GM19372 (cell line): ENCODE data around the gene ZBTB24.
A peak's percentile ranks its signal among the peaks of the same experiment; 100 is the strongest.
"Not testable (repeated sequence)": the region's sequence is repeated elsewhere in the genome, so short reads cannot be mapped to it uniquely, and the experiment has no call there.

ENCODE experiments used
- ATAC-seq: cut with Tn5 transposase; IDR thresholded peaks from one replicate; pipeline ENCODE4 v1.9.1; 2021; ENCODE audit warnings: mild to moderate bottlenecking, low read depth, moderate library complexity; ENCODE audit not compliant: unreplicated experiment

The ZBTB24 gene

DNA sequence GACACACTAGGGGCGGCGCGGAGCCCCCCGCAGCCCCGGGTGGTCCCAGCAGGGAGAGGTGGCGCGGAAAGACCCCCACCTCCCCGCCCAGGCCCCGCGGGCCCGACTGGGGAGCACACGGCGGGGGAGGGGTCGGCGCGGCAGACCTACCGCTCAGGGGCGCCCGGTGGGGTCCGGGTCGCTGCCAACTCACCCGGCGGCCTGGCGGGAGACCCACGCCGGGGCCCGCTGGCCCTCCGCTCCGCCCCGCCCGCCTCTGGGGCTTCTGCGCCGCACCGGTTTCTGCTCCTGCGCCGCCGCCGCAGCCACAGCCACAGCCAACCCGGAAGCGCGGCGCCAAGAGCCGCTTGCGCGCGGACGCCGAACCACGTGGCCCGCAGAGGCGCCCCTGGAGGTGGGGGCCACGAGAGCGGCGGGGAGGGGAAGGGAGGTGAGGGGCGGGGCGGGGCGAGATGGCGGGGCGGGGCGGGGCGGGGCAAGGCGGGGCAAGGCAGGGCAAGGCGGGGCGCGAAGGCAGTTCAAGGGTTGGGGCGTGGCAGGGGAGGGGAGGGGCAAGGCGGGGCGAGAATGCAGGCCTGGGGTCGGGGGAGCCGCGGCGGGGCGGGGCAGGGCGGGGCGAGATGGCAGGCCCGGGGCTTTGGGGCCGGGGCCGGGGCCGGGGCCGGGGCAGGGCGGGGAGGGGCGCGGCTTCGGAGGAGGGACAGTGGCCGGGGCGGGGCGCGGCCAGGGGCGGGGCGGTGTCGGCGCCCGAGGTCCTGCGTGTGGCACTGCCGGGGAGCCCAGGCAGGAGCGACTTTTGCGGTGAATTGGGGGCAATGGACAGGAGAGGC is at the start of gene ZBTB24:
ZBTB24 (minus strand) TSS at position 315 of the 830 bp plus-strand sequence. CDS start 1,193 bp downstream, outside the sequence.
- ATAC-seq = peak; percentile 82

DNA sequence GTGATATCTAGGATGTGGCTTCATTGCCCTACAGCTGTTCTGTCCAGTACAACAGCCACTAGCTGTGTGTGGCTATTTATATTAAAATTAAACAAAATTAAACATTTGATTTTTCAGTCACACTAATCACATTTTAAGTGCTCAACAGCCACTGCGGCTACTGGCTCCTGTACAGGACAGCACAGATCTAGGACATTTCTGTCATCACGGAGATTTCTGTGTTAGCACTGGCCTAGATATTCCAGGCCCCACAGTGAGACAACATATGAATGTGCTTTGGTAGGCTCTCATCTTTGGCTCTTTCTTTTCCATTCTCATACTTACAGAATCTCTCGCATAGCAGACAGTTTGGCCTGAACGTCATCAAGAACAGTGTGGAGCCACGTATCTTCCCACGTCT is 48.4 kb upstream of the ZBTB24 start:
- no peak for ATAC-seq

DNA sequence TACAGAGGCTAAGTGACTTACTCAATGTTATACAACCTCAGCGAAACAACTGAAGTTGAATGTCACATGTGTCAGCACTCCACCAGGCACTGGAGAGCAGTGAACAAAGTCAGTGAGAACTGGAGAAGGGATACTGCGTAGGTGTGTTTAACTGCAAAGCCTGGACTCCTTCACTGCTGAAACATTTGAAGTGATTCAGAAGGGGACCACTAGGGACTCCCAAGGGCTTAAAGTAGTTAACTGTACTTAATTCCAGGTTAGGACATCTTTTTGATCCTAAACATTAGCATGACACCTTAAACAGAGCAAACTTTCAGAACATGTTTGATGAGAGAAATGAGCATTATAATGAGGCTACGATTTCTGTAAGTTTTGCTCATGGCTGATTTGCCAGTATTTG is 45.0 kb upstream of the ZBTB24 start:
- ATAC-seq = no peak

DNA sequence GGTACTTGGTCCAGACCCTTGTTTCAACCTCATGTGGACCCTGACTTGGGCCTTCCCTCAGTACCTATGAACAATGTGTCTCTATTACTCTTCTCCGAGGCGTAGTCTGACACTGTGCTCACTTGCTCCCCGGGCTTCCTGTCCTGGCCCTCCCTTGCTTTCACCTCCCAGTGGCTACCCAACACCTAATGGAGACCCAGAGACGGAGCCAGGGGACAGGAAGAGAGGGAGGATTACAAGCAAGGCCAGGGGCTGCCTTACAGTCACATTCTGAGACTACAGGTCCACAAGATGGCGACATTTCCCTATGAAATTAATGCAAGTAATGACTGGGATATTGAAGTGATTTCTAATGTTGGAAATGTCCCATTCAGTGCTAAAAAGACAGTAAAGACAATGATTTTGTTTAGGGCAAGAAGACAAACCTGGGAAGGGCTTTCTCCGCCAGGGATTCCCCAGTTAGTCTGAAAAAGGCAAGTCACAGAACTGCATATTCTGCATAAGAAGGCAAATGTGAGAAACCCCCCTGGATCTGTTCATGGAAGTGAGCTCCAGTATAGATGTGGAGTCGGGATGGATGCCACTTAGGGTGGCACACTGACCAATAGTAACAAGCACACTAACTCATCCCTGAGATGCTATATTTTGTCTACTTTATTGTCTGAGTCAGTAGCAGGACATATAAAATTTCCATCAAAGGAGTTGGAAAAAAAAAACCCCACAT is 44.0 kb upstream of the ZBTB24 start:
- ATAC-seq = no peak

DNA sequence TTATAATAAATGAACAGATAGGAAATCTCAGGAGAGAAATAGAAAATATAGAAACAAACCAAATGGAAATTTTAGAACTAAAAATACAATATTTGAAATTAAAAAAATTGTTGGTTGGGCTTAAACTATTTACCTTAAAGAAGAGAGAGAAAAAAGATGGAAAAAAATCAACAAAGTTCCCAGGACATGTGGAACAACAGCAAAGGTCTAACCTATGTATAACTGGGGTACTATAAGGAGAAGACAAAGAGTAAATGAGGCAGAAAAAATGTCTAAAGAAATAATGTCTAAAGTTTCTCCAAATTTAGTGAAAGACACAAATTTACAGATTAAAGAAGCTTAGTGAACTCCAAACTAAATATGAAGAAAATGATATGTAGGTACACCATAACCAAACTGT is 41.1 kb upstream of the ZBTB24 start:
- no peak for ATAC-seq

DNA sequence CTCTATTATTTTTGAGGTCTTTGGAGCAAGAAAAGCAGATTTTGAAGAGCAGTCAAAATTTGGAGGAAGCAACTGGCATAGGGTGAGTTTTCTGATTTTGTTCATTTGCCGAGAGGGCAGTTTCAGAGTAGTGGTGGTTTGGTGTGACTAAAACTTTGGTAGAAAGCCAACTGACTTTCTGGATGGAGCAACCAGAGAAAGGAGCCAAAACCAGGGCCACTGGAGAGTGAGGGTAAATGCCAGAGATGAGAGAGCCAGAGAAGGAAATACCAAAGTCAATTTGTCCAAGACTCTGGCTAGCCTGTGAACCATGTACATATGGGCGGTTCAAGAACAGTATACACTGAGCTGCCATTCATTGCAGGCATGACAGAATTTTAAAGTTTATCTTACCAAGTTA is 40.5 kb upstream of the ZBTB24 start:
- no peak for ATAC-seq

DNA sequence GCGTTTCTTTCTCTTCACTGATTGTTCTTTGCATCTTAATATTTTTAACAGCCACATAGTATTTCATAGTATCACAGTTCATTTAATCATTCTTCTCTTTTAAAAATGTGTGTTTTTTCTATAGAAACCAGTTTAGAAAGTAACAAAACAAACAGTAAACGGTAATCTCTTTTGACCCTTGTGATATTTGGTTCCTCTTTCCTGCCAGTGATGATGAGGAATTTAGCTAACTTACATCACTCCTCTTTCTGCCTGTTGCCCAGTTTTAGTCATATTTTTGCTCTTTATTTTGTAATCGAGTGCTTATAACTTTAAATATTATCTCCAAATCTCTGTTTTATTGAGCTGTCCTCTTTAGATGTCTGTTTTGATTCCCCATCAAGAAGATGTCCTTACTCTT is 38.1 kb upstream of the ZBTB24 start:
- ATAC-seq = no peak

DNA sequence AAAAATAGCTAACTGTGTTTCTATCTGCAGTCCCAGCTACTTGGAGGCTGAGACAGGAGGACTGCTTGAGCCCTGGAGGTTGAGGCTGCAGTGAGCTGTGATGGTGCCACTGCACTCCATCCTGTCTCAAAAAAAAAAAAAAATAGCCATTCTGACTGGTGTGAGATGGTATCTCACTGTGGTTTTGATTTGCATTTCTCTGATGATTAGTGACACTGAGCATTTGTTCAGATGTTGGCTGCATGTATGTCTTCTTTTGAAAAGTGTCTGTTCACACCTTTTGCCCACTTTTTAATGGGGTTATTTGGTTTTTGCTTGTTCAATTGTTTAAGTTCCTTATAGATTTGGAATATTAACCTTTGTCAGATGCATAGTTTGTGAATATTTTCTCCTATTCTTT is 36.6 kb upstream of the ZBTB24 start:
- not testable (repeated sequence) for ATAC-seq

DNA sequence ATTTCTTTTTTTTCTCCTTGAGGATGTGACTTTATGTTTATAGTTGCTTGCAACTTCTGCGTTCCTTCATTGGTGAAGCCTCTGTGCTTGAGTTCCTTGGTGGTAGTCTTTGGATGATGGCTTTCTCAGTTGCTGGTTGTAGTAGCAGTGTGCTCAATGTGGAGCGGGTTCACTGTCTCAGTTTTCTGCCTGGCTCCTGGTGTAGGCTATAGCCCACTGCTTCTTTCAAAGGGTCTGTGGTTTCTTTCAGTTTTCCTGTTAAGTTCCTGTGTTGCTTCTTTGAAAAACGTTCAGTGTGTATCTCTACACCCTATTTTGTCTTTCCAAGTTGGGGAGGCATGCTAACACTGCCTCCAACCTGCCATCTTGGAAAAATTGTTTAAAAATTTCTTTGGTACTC is 33.9 kb upstream of the ZBTB24 start:
- no peak for ATAC-seq

DNA sequence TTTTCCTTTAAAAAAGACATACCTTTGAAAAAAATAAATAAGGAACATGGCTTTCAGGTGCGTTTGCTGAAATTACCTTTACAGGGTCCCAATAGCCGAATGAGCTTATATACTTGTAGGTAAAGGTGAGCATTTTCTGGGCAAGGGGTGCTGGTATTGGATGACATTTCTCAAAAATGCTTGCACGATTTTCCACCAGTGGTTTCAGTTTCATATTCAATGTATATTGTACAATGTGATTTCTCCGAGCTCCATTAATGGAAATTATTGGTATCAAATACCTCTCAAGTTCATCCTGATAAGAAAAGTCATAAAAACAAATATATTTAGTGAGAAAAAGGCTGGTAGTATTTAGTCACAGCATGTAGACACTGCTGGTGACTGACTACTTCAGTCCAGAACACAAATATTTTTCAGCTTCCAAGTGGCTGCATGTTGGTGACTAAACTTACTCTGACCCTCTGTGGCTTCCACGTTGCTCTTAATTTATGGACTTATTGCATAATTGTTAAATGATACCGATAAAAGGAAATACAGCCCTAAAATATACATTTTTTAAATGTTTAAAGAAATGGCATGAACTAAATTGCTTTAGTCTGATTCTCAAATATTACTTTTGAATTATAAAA is 32.9 kb upstream of the ZBTB24 start:
- no peak for ATAC-seq

DNA sequence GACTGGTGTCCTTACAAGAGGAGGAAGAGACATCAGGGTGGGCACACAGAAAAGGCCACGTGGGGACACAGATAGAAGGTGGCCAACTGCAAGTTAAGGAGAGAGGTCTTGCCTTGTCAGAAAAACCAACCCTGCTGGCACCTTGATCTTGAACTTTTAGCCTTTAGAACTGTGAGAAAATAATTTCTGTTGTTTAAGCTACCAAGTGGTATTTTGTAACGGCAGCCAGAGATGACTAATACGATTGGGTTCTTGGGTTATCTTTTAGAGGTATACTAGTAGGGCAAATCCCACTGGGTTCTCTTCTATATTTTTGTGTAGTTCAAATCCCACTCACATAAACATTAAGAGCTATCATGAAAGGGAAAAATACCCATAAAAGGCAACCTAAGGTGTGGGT is 31.9 kb upstream of the ZBTB24 start:
- no peak for ATAC-seq

DNA sequence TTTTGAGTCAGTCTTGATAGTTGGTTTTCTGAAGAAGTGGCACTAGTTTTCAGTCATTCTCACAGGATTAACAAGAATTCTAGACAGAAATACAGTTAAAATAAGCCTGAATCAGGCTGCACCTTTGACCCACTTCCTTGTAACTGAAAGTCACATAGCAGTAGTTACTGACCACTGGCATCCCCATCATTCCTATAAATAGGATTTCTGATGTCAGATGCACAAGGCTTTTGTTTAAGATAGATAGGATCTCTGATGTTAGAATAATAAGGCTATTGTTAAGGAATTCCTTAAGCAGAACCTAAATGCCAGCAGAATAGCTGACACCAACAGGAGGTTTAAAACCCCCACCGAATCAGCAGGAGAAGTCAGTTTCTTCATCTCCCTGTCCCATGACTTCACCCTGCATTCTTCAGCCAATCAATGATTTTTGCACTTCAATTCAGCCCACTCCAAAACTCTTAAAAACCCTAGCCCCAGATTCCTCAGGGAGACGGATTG is 30.6 kb upstream of the ZBTB24 start:
- ATAC-seq = no peak

DNA sequence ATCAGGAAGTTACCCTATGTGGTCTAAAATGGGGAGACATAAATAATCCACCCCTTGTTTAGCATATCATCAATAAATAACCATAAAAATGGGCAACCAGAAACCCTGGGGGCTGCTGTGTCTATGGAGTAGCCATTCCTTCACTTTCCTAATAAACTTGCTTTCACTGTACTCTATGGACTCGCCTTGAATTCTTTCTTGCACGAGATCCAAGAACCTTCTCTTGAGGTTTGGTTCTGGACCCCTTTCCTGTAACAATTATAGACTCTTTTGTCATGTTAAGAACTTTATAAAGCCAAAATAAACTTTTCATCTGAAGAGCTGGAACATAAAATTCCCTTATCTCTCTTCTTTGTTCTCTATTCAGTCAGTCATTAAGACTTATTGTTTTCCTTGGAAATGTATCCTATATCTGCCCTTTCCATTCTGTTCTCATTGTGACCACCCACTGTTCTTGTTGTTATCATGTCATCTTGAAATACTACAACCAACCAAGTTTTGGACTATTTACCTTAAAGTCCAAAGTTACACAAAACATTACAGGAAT is 29.3 kb upstream of the ZBTB24 start:
- no peak for ATAC-seq

DNA sequence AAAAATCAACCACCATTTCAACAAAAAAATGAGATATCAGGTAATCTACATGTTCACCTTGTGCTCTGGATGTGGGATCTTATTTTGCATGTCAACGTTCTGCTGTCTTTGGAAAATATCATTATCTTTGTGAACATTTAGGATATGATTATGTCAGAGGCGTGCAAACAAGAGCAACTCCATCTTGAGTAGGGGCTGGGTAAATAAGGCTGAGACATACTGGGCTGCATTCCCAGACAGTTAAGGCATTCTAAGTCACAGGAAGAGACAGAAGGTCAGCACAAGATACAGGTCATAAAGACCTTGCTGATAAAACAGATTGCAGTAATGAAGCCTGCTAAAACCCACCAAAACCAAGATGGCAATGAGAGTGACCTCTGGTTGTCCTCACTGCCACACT is 28.8 kb upstream of the ZBTB24 start:
- no peak for ATAC-seq

DNA sequence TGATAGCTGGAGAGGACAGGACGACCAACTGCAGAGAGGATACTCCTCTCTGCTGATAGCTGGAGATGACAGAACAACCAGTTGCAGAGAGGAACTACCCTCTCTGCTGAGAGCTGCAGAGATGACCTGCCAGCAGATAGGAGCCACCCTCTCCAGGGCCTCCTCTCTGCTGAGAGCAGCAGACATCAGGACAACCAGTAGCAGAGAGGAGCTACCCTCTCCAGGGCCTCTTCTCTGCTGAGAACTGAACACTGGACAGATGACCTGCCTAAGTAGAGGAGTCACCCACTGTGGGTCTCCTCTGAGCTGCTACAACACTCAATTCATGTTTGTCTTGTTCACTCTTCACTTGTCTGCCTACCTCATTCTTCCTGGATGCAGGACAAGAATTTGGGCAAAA is 27.3 kb upstream of the ZBTB24 start:
- no peak for ATAC-seq

DNA sequence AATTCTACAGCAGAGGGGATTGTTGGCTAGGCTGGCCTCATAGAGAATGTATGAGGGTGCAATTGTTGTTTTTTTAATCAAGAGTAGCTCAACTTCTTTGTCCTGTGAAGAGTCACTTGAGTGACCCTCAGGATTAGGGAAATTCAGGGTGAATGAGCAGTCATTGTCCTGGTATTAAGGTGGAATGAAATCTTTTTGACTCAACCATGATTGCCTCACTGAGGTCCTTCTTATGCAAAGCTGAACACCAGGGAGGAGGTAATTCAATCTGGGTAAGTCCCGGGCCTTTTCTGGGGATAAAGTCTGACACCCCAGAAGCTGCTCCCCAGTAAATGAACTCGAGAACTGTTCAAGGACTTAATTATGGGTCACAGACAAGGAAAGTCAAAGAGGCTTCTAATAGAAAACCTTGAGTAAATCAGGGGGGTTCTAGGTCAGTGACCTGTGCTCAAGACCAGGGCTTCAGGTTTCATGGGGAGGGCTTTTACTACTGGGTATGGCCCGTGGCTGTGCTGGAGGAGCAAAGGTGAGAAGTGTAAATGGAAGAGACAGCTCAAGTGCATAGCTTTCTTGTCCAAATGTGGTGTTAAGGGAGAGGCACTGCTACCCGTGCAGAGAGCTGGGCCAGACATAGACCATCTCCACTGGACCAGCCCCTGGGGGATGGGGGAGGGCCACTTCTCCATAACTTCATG is 25.3 kb upstream of the ZBTB24 start:
- no peak for ATAC-seq

DNA sequence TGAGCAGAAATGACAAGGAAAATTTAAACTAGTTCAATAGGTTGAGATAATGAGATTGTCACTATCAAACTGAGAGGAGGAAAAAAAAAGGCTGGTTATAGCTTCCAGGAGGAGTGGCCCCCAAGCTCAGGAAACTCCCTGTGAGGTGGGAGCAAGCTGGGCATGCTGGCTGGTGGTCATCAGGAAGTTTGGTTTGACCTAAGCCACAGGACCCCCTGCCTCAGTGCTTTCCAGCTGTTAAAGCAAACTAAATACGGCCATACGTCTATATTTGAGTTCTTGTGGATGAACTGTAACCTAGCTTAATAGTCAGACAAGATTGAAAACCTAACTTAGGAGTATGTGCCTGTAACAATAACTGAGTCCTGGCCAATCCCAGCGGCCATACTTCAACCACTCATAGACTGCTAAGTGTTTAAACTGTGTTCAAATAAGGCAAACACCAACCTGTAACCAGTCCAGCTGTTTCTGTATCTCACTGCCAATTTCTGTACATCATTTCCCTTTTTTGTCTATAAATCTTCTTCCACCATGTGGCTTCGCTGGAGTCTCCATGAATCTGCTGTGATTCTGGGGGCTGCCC is 24.6 kb upstream of the ZBTB24 start:
- ATAC-seq = no peak

DNA sequence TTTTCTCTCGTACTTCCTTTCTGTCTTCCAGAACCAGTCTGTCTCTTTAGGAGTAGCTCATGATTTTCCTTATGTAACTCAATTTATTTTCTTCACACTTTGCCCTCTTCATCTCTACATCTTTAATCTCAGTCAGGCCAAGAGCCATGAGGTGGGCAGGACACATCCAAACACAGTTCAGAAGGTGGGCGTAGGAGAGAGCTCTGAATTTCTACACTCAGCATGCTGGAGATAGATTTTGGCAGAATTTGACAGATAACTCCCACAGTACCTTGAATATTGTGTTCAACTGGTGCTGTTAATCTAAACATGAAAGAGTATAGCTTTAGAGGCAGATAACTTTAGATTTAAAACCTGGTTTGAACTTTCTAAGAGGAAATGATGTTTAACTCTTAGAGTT is 23.8 kb upstream of the ZBTB24 start:
- ATAC-seq = no peak

DNA sequence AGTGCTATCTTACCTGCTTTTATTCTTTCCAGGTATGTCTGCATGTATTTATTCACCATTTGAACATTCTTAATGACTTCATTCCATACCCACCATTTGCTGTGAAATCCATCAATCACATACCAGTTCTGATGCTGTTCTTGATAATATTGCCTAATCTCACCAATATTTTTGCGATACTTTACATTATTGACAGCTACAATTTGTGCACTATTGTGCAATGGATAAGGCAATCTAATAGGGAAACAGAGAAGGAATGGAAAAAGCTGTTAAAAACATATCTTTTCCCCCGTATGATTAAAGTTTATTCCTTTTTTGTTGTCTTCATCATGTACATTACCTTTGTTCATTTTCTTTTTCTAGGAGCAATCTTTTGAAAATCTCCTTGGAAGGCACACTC is 23.3 kb upstream of the ZBTB24 start:
- ATAC-seq = no peak
